Activated CD4-positive, alpha-beta T cell treated with anti-CD3 and anti-CD28 coated beads for 48 hours (primary cell): ENCODE measurements around the gene LGR5.
"Not testable (repeated sequence)": the region's sequence is repeated elsewhere in the genome, so short reads cannot be mapped to it uniquely, and the experiment has no call there.

Source experiments
- DNase-seq: peaks from one replicate; pipeline ENCODE4 v3.0.0-alpha.2; 2020

LGR5 gene

DNA sequence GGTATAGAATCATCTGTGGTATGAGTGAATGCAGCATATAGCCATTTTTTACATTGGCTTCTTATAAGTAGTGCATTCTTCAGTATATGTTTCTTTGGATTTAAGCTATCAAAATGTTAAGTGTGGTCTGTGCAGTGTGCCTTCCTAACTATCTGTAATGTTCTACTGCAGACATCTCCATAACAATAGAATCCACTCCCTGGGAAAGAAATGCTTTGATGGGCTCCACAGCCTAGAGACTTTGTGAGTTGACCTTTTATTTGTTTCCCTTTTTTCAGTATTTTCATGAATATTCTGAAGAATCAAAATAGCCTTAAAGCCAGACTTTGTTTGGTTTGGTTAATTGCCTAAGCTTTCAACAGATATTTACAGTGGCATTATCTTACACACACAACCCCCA lies 116.8 kb downstream of the LGR5 start:
- no peak for DNase-seq

DNA sequence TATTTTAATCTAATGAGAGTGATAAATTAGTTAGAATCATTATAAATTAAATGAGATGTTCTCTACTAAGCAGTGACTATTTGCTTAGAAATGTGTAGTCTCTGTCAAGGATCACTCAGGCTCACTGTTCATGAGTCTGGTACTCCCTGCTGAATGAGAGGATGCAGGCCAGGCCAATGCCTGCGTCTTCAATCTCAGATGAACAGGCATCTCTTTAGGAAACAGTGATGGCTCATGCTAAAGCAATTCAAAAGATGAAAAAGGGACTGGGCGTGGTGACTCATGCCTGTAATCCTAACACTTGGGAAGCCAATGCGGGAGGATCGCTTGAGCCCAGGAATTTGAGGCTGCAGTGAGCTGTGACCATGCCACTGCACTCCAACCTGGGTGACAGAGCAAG lies 117.3 kb downstream of the LGR5 start:
- no peak for DNase-seq

DNA sequence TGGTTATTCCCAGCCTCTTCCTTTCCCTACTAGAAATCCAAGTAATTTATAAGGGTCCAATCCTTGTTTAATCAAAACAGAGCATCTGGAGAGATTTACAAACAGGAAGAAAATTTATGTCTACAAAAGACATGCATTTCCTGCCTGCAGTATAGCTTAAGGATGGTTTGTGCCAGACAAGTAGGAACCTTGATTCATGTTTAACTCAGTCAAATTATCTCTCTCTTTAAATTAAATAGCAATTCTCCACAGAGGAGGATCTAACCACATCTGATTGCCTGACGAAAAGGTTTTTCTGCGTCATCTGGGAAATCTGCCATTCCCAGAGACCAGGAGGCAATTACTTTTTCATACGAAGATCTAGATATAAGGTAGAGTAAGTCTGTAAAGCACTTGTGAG lies 118.8 kb downstream of the LGR5 start:
- no peak for DNase-seq

DNA sequence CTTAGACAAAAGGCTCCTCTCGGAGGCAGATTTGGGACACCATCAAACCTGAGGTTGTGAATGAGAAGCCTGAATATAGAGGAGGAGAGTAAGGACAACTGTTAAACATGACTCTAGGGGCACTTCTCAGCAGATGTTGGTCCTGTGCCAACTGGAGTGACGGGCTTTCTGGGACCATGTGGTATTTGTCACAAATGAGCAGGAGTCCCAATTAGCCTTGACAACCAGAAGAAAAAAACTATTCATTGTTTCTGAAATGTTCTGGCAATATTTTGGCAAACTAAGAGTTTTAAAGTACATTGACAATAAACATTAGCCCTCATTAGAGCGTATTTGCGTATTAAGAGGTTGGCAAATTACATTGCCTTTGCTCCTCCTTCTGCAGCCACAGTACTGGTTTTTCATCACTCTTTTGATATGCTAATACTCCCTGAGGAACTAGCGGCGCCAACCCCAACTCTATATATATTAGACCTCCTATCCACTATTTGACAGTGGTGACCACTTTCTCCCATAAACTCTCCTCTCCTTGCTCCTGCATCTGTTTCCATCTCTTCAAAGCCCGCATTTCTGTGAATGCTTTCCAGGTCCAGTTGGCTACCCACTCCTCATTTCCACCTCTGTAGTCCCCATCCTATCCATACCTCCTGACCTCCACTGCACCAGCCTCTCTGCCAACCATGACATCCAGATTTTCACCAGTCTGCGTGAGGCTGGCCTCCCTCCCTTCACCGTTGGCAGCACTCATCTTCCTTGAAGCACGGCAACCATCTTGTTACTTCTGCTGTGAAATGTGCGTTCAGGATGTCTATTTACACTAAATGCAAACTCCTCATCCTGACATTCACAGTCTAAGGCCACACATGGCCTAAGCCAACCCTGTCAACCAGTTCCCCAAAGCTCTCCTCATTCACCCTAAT lies 123.3 kb downstream of the LGR5 start:
- DNase-seq, result no peak

DNA sequence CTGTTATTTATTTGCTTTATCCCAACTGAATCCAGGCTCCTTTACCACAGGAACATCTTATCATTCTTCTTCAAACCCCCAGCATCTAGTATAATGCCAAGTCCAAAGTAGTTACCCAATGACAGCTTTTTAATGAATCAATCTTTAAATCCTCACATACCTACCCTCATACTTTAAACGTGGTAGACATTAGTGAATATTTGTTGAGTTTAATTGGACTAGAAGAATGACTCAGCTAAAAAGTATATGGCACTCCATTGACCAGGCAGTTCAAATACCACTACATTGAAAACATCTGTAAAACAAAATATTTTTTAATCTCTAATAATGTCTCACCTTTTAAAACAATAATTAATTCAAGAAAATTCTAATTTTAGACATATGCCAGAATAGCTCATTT lies 125.9 kb downstream of the LGR5 start:
- DNase-seq, result no peak

DNA sequence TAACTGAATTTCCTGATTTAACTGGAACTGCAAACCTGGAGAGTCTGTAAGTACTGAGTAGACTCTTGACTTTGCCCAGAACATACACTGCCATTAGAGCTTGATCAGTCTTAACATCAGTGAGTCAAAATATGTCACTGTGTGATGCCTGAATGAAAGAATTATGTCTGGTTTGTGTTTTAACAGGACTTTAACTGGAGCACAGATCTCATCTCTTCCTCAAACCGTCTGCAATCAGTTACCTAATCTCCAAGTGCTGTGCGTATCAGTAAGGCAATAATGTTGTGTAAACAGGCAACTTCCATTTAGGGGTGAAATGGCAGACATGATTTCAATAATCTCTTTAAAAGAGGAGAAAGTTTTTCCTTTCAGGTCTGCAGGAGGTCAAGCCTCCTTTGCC lies 127.1 kb downstream of the LGR5 start:
- no peak for DNase-seq

DNA sequence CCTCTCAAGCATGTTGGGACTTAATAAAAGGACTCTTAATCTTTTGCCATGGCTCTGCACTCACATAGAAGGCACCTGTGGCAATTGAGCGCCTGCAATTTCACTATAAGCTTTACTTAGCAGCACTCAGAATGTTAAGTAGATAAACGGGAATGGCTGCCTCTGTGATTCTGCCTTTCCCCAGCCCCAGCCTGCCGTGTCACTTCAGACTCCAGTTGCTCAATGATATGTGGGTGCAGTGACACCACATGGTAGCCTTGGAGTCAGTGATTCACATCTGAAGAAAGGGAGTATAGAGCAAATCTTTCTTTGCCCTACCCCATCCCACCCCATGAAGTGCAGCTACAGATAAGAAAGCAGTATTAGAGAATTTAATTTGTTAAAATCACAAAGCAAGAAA lies 127.9 kb downstream of the LGR5 start:
- no peak for DNase-seq

DNA sequence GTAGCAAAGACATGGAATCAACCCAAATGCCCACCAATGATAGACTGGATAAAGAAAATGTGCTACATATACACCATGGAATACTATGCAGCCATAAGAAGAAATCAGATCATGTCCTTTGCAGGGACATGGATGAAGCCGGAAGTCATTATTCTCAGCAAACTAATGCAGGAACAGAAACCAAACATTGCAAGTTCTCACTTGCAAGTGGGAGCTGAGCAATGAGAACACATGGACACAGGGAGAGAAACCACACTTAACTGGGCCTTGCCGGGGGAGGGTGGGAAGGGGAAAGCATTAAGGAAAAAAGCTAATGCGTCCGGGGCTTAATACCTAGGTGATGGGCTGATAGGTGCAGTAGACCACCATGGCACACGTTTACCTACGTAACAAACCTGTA lies 130.3 kb downstream of the LGR5 start:
- DNase-seq, result not testable (repeated sequence)

DNA sequence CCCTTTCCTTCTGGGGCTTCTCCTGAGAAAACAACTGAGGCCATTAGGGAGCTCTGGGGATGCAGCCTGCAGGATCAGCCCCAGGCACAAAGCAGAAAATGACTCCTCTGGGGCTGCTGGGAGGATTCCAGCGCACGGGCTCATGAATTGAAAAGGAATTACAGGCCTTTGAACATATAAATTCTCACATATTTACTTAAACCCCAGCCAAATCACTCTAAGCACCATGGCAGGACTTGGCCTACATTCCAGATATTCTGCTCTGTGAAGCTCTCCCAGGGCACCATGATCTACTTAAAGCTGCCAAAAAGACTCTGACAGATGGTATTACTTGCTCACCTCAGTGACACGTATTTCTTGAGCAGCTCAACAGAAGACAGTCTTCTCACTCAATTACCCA lies 136.9 kb downstream of the LGR5 start:
- no peak for DNase-seq

DNA sequence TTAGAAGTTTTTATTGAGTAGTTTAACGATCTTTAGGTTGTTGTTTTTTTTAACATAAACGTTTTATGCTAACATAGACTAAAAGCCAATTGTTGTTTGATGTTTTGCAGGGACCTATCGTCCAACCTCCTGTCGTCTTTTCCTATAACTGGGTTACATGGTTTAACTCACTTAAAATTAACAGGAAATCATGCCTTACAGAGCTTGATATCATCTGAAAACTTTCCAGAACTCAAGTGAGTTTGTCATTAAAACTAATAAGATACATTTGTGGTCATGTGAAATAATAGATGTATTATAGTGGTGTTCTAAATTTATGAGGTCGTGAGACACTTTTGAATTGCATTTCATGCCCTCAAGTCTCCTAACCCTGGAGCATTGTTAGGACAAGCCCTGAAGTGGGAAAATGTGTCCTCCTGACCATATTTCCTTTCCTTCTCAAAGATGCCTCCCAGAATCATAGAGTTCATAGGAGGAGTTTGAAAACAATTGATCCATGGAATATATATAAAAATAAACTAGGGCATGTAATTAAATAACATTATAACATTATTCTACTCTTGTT lies 139.2 kb downstream of the LGR5 start:
- no peak for DNase-seq

DNA sequence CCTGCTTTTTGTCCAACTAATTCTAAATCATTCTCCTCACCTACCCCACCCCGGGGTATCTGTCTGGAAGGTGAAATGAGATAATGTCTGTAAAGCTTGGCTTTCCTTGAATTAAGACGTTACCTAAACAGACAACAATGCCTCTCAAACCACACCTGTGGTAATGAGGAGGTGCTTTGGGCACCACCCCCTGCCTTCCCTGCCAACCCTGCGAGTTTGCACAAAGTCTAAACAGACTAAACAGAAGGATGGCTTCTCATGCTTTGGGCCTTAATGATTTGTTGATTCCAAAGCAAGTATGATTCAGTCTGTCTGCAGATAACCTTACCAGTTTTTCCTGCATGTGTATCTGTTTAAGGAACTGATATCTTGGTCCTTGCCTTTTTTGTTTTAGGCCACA lies 141.6 kb downstream of the LGR5 start:
- DNase-seq, result no peak

DNA sequence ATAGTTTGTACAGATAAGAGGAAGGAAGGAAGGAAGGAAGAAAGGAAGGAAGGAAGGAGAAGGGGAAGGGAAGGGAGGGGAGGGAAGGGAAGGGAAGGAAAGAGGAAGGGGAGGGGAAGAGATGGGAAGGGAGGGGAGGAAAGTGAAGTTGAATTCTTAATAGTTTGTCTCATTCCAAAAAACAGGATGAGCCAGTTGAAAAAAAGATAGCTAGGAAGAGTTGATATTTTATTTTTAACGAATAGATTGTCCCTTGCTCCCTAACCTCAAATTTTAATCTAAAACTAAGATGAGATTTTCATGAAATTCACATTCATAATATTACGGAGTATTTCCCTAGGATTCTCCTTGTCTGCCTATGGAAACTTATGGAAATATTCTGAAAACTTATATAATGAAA lies 143.3 kb downstream of the LGR5 start:
- no peak for DNase-seq

DNA sequence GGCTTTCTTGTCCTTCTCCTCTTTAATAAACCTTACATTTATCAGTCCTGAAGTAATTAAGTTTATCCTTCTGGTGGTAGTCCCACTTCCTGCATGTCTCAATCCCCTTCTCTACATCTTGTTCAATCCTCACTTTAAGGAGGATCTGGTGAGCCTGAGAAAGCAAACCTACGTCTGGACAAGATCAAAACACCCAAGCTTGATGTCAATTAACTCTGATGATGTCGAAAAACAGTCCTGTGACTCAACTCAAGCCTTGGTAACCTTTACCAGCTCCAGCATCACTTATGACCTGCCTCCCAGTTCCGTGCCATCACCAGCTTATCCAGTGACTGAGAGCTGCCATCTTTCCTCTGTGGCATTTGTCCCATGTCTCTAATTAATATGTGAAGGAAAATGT lies 144.8 kb downstream of the LGR5 start:
- no peak for DNase-seq

DNA sequence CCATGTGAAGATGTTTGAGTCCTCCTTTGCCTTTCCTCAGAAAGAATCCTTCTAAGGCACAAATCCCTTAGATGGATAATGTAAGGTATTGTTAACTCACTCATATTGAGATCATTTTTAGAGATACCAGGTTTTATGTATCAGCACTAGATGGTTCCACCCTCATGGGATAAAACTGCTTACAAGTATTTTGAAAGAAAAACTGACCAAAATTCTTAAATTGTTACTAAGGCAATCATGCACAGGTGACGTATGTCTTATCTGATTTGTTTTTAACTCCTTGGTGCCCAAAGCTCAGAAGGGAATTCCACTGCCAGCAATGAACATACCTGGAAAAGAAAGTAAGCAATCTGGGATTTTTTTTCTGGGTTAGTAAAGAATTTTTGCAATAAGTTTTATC lies 145.6 kb downstream of the LGR5 start:
- DNase-seq, result no peak

DNA sequence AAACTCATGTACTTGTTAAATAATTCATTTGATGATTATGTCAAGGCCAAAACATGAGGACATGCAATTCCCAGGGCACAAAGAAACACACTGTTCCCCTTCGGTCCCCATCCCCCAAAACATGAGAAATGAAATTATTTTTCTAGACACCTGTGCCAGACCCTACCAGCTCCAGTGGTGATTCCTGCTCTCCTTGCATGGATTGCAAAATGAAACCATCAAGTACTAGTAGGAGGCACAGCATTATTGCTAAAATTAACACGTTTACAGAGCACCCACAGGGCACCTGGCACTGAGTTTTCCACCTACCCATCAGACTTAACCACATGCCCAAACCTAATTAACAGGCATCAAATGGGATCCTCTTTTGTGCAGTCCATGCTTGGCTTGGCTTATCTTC lies 147.4 kb downstream of the LGR5 start:
- no peak for DNase-seq

DNA sequence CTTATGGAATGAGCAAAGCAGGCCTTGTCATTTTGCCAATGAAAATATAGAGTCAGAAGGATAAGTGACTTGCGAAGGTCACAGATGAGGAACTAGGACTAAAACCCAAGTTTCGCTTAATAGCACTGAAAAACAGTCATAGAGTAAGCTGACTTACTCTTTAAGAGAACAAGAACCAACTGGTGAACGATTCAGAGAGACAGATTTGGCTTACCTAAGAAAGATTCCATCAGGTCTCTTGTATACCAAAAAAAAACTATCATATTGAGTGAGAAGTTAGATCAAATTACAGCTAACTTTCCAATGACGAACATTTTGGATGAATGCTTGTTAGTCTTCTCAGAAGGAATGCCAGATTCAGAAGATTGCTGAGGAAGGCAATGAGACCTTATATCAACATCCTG lies 149.9 kb downstream of the LGR5 start:
- no peak for DNase-seq

DNA sequence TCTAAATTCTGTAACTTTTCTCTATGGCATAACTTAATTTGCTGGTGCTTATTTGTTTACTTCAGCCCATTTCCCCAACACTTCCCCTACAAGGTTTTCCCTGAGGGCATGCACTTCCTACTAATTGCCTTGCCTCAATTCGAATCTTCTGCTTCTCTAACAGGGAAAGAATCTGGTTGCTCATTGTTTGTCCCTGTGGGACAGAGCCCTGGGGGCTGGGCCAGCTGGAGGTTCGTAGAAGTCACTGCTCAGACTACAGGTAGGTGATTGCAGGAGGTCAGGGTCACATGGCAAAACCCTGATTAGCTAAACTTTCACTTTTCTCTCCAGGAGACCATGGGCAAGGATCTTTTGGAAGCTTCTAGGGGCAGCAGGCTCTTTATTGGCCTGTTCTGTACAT lies 152.0 kb downstream of the LGR5 start:
- DNase-seq, result no peak

DNA sequence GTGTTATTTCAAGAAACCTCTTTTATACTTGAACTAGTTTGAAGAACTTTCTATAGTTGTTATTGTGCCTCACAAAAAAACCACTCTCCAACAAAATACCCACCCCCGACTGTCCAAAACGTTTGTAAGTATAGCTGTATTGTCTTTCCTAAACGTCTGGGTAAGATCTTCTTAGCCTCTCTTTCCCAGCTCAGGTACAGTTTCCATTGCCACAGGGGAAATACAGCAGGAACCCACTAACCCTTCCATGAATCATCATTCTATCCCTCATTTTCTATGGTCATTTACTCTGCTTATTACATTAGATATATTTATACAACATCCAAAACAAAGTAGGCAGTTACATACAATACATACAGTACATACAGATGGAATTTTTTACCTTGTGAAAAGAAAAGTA lies 153.2 kb downstream of the LGR5 start:
- DNase-seq, result no peak

DNA sequence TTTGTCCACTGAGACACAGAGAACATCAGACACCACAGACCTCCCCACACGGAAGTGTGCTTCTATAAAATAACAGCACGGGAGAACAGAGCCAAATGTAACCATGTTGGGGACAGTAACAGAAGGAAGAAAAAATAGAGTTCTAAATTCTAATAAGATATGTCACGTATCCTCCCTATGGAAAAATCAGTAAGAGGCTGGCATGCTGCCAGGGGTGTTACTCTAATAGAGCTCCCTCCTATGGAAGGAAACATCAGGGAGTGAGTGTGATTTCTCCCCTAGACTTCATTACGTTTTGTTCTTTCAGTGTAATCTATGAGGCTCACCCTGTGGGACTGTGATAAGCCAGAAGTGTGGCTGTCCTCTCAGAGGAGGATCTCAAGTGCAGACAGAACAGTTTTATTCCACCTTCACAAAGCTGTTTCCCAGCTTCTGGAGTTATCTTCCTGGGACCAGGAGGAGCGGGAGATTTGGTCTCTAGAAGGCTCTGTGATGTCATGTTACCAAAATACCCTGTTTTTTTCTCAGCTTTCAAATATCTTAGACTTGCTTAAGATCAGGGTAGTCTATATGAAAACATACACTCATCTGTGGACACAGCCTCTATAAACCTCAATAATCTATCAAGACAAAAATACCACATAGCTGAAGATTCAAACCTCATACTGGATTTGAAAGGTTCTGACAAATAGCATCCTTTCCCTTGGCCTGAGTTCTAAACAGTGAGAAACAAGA lies 154.8 kb downstream of the LGR5 start:
- DNase-seq, result no peak

DNA sequence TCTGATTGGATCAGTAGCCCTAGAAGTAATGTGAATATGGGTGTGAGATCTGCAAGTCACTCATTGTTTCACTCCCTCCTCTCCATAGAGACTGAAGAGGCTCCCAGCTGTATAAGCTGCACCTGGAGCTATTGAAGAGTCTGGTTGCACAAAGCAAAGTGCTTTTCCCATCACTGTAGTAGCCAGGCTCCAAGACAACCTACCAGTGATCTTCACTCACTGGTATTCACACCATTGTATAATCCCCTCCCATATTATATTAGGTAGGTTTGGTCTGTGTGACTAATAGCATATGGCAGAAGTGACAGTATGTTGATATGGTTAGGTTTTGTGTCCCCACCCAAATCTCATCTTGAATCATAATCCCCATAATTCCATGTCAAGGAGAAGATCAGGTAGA lies 159.6 kb downstream of the LGR5 start:
- no peak for DNase-seq

DNA sequence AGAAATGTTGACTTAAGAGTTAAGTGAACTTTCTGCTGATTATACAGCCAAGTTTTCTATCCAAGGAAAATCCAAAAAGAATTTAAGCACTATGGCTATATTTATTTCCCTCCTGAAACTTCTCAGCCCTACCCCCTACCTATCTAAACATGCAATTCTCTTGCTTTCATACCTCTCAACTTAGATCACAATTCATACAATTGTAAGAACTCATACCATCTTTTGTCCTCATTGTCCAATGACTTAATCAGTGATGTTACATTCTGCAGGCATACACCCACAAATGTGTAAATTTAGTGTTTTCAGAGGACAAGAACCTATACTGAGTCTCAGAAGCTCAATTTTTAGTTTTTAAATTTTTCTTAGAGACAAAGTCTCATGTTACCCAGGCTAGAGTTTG lies 161.9 kb downstream of the LGR5 start:
- DNase-seq, result no peak

DNA sequence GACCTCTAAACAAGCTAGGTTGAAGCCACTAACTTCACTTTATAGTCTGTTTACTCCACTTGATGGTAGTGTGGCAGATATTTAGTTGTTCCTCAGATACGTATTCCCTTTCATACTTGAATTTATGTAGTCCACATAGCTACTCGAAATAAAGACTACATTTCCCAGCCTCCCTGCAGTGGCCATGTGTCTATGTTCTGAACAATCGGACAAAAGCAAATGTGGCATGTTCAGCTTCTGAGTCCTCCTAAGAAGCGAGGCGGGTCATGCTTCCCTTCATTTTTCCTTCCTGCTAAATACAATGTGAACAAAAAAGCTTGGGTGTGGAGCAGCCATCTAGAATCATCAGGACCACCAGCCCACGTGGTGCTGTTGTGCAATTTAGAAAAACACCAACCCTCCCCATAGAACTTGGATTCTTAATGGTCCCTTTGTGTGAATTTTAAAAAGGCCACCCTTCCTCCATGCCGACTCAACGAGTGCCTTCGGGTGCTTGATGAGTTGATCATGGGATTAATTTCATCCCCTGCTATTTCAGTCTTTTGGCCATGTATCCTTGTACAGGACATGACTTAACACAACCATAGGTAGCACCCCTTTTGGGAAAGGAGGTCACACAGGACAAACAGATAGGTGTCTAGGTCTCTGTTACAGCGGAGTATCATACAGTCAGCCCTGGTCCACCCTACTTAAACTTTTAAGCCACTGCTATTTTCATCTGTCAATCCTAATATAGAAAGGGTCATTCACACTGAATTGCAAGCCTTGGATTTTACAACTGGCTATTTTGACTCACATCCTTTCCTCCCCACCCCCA lies 163.4 kb downstream of the LGR5 start:
- no peak for DNase-seq

DNA sequence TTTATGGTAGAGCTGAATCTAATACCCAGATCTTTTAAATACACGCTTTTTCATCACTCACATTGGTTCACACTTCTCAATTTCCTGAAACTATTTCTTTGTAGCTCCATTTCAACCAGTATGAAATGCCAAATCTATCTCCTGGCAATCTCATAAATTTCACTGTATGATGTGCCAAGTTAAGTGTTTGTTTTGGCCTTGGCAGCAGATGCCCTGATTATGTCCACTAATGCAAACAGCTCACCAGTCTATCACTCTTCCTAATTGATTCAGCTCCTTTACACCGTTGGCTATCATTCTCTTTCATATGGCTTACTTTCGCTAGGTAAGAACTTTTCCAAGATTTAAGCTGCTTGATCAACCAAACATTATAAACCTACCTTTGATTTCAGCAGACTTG lies 165.4 kb downstream of the LGR5 start:
- DNase-seq, result no peak
